Prostate gland (tissue), 2 donors: ENCODE measurements around the gene APBA2. TPM values are rescaled to one million over a fixed set of nuclear protein-coding genes. Genes with fewer than 3 reads are reported as not detected.

Experiments
- DNase-seq: peaks from one replicate; pipeline ENCODE4 v3.0.0-alpha.2; 2019; ENCODE audit warnings: low spot score
- H3K27ac ChIP-seq, 2 donors: fragments of 200-600 bp; sonication (generic); 2 replicates each; pipeline ENCODE4 v1.5.1; 2017 to 2019
- H3K27me3 ChIP-seq: fragments of 200-600 bp; sonication (generic); replicated peaks from 2 replicates; pipeline ENCODE4 v1.5.1; 2019; ENCODE audit not compliant: insufficient read depth
- H3K36me3 ChIP-seq, 2 donors: fragments of 200-600 bp; sonication (generic); 1 replicate in 1 of 2; 2 replicates in 1 of 2; pipeline versions ENCODE4 v1.5.1 to v1.8.1; 2017 to 2019
- H3K4me1 ChIP-seq: fragments of 200-600 bp; sonication (generic); replicated peaks from 2 replicates; pipeline ENCODE4 v1.5.1; 2019
- H3K4me3 ChIP-seq, 2 donors: fragments of 200-600 bp; sonication (generic); 2 replicates each; pipeline ENCODE4 v1.5.1; 2017 to 2019
- H3K9me3 ChIP-seq: fragments of 200-600 bp; sonication (generic); 2 replicates; pipeline ENCODE4 v1.5.1; 2017
- CTCF ChIP-seq, 4 experiments: fragments of 200-600 bp in 2 of 4; fragments of 450-650 bp in 2 of 4; sonication (generic) in 2 of 4; IDR thresholded peaks; 1 replicate in 3 of 4; 2 replicates in 1 of 4; pipeline ENCODE4 v1.5.1; 2016 to 2019; ENCODE audit warnings: antibody characterized with exemption in 4 of 4, mild to moderate bottlenecking in 2 of 4, moderate library complexity in 2 of 4
- POLR2A ChIP-seq: fragments of 450-650 bp; IDR thresholded peaks from one replicate; pipeline ENCODE4 v1.6.1; 2016; ENCODE audit warnings: antibody characterized with exemption, mild to moderate bottlenecking
- POLR2AphosphoS5 ChIP-seq: sonication (generic); formaldehyde crosslinking; IDR thresholded peaks from one replicate; pipeline ENCODE4 v1.6.1; 2017; ENCODE audit warnings: antibody characterized with exemption
- WGBS: methylation state at CpG from one replicate; pipeline ENCODE4 v1.1.5; 2018; 5-methylcytosine and 5-hydroxymethylcytosine counted together
- intact Hi-C: fragments of 100-400 bp; cut with DNase I; formaldehyde crosslinking; loops from one replicate; pipeline ENCODE4 v1.14.2; 2022
- total RNA-seq, 2 donors: library from RNA; depleted of rRNA; stranded (reverse); fragments of >200 nt; gene quantifications; one replicate each; pipeline ENCODE4 v1.1.0, GENCODE V29; 2016

The APBA2 gene
- total RNA-seq, 2 donors from 2014 or later: 2.6 to 25.3 TPM

DNA sequence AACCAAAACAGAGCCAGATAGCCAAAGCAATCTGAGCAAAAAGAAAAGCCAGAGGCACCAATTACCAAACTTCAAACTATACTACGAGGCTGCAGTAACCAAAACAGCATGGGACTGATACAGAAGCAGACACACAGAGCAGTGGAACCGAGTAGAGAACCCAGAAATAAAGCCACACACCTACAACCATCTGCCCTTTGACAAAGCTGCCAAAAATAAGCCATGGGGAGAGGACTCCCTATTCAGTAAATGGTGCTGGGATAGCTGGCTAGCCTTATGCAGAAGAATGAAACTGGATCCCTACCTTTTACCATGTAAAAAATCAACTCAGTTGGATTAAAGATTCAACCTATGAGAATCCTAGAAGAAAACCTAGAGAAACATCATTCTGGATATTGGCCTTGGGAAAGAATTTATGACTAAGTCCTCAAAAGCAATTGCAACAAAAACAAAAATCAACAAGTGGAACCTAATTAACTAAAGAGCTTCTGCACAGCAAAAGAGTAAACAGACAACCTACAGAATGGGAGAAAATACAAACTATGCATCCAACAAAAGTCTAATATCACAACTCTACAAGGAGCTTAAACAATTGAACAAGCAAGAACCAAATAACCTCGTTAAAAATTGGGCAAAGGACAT is 95.1 kb downstream of the APBA2 start:
- H3K4me1 ChIP-seq: no peaks in the 10 kb centered on the region
- no peaks in the 10 kb centered on the region for H3K9me3 ChIP-seq
- no peaks in the 10 kb centered on the region for H3K27me3 ChIP-seq
- no peaks in the 10 kb centered on the region for H3K36me3 ChIP-seq
- intact Hi-C loops: no loop called here
- no peak overlapping the region for H3K27ac ChIP-seq
- WGBS: 88% methylated on average over 3 of the region's 3 CpGs
- no peak for DNase-seq
- TF ChIP-seq POLR2AphosphoS5 (no peak), CTCF (IDR thresholded peaks at IDR 0.05) (no peak), POLR2A (no peak)
- no peak overlapping the region for H3K4me3 ChIP-seq

GRCh38 chr15:28981351-28981720 is 95.6 kb downstream of the APBA2 start:
- Histone ChIP-seq H3K27ac (no peak overlapping the region), H3K4me1 (no peaks in the 10 kb centered on the region), H3K9me3 (no peaks in the 10 kb centered on the region), H3K4me3 (no peak overlapping the region), H3K36me3 (no peaks in the 10 kb centered on the region), H3K27me3 (no peaks in the 10 kb centered on the region)
- intact Hi-C loops: no loop called here
- no peak for TF ChIP-seq POLR2A
- no peak for TF ChIP-seq POLR2AphosphoS5
- TF ChIP-seq CTCF (IDR thresholded peaks at IDR 0.05): no peak
- no peak for DNase-seq

DNA sequence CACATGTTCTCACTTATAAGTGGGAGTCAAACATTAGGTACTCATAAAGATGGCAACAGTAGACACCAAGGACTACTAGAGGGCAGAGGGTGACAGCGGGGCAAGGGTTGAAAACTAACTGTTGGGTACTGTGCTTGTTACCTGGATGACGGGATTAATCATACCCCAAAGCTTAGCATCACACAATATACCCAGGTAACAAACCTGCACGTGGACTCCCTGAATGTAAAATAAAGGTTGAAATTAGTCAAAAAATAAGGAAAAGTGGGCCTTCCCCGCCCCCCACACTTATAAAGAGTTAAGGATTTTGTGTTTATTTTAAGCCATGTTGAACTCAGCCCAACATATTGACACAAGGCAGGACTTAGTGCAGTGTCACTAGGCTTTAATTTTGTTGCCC is 96.1 kb downstream of the APBA2 start:
- Histone ChIP-seq H3K9me3 (no peaks in the 10 kb centered on the region), H3K27me3 (no peaks in the 10 kb centered on the region), H3K4me3 (no peak overlapping the region), H3K36me3 (no peaks in the 10 kb centered on the region), H3K27ac (no peak overlapping the region), H3K4me1 (no peaks in the 10 kb centered on the region)
- intact Hi-C loops: no loop called here
- TF ChIP-seq POLR2AphosphoS5 (no peak), CTCF (IDR thresholded peaks at IDR 0.05) (no peak), POLR2A (no peak)
- DNase-seq: no peak
- WGBS: 92% methylated on average over 4 of the region's 4 CpGs

DNA sequence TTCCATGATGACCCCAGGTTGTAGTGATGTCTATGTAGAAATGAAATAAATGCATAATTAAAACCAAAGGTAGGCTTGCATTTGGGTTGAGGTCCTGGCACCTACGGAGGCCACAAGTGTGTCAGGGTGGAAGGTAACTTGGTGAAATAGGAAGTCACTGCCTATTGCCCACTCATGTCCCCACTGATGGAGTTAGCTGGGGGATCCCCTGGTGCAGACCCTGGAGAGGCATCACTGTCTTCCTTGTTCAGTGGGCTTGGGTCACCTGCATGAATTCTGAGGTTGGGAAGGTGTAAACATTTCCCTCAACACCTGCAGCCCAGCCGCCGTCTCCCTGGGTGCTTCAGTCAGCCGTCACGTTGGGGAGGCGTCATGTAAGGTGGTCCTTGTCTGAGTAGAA is 97.1 kb downstream of the APBA2 start:
- Histone ChIP-seq H3K4me1 (no peaks in the 10 kb centered on the region), H3K36me3 (no peaks in the 10 kb centered on the region), H3K27me3 (no peaks in the 10 kb centered on the region), H3K9me3 (no peaks in the 10 kb centered on the region), H3K27ac (no peak overlapping the region), H3K4me3 (no peak overlapping the region)
- no peak for DNase-seq
- 98% methylated on average over 6 of the region's 6 CpGs for WGBS
- intact Hi-C loops: no loop called here
- TF ChIP-seq POLR2A (no peak), CTCF (IDR thresholded peaks at IDR 0.05) (no peak), POLR2AphosphoS5 (no peak)
